WTC11 (cell line): Measurements from ENCODE around the gene CORO2B.

ENCODE experiments used
- CREM ChIP-seq: sonication (generic); formaldehyde crosslinking; IDR thresholded peaks from 2 replicates; pipeline ENCODE4 v1.8.1; 2022; ENCODE audit warnings: mild to moderate bottlenecking, missing genetic modification reagents, moderate library complexity
- CTCF ChIP-seq: fragments of 200-600 bp; IDR thresholded peaks from 2 replicates; pipeline ENCODE4 v1.8.0; 2022; ENCODE audit warnings: antibody characterized with exemption
- FOXP1 ChIP-seq: sonication (generic); formaldehyde crosslinking; IDR thresholded peaks from 2 replicates; pipeline ENCODE4 v1.8.0; 2022; ENCODE audit warnings: missing genetic modification reagents, mild to moderate bottlenecking, moderate library complexity, borderline replicate concordance
- HMGA2 ChIP-seq: fragments of 250-450 bp; sonication (Bioruptor Pico); IDR thresholded peaks from 2 replicates; pipeline ENCODE4 v1.4.0; 2021; ENCODE audit warnings: mild to moderate bottlenecking, moderate library complexity
- KAT7 ChIP-seq: sonication (generic); formaldehyde crosslinking; IDR thresholded peaks from 2 replicates; pipeline ENCODE4 v1.8.1; 2023; ENCODE audit warnings: missing genetic modification reagents, mild to moderate bottlenecking, borderline replicate concordance
- MAX ChIP-seq: sonication (generic); formaldehyde crosslinking; IDR thresholded peaks from 2 replicates; pipeline ENCODE4 v1.8.0; 2022; ENCODE audit warnings: mild to moderate bottlenecking, missing genetic modification reagents
- NFATC4 ChIP-seq: fragments of 250-450 bp; sonication (Bioruptor Pico); IDR thresholded peaks from 2 replicates; pipeline ENCODE4 v1.9.0; 2021; ENCODE audit warnings: mild to moderate bottlenecking
- ZNF121 ChIP-seq: sonication (generic); formaldehyde crosslinking; IDR thresholded peaks from 2 replicates; pipeline ENCODE4 v1.8.0; 2023; ENCODE audit warnings: missing genetic modification reagents
- ZNF423 ChIP-seq: fragments of 250-450 bp; sonication (Bioruptor Pico); IDR thresholded peaks from 2 replicates; pipeline ENCODE4 v2.1.2; 2022; ENCODE audit warnings: mild to moderate bottlenecking, moderate library complexity
- TF ChIP-seq, protein P1 (sequence below): sonication (generic); formaldehyde crosslinking; conservative IDR thresholded peaks from 2 replicates; pipeline ENCODE4 v1.8.1; 2023; ENCODE audit warnings: mild to moderate bottlenecking, low read depth, missing genetic modification reagents, moderate library complexity
- TF ChIP-seq, protein P2 (sequence below): sonication (generic); formaldehyde crosslinking; IDR thresholded peaks from 2 replicates; pipeline ENCODE4 v1.8.0; 2022; ENCODE audit warnings: mild to moderate bottlenecking, missing genetic modification reagents
- TF ChIP-seq, protein P3 (sequence below): sonication (generic); formaldehyde crosslinking; IDR thresholded peaks from 2 replicates; pipeline ENCODE4 v1.8.0; 2022; ENCODE audit warnings: mild to moderate bottlenecking, missing genetic modification reagents
- TF ChIP-seq, protein P4 (sequence below): sonication (generic); formaldehyde crosslinking; IDR thresholded peaks from 2 replicates; pipeline ENCODE4 v1.8.1; 2022; ENCODE audit warnings: low read depth, missing genetic modification reagents, borderline replicate concordance
- TF ChIP-seq, protein P5 (sequence below): sonication (generic); formaldehyde crosslinking; IDR thresholded peaks from 2 replicates; pipeline ENCODE4 v1.8.1; 2022; ENCODE audit warnings: mild to moderate bottlenecking, moderate library complexity, missing genetic modification reagents

- TF ChIP-seq ZNF423 (CRISPR knock-in tag) (no peak), CTCF (no peak), FOXP1 (CRISPR knock-in tag) (no peak), ZNF121 (CRISPR knock-in tag) (no peak), KAT7 (no peak), NFATC4 (CRISPR knock-in tag) (no peak), CREM (CRISPR knock-in tag) (no peak), MAX (CRISPR knock-in tag) (no peak), HMGA2 (no peak)
- TF ChIP-seq, protein P1, sequence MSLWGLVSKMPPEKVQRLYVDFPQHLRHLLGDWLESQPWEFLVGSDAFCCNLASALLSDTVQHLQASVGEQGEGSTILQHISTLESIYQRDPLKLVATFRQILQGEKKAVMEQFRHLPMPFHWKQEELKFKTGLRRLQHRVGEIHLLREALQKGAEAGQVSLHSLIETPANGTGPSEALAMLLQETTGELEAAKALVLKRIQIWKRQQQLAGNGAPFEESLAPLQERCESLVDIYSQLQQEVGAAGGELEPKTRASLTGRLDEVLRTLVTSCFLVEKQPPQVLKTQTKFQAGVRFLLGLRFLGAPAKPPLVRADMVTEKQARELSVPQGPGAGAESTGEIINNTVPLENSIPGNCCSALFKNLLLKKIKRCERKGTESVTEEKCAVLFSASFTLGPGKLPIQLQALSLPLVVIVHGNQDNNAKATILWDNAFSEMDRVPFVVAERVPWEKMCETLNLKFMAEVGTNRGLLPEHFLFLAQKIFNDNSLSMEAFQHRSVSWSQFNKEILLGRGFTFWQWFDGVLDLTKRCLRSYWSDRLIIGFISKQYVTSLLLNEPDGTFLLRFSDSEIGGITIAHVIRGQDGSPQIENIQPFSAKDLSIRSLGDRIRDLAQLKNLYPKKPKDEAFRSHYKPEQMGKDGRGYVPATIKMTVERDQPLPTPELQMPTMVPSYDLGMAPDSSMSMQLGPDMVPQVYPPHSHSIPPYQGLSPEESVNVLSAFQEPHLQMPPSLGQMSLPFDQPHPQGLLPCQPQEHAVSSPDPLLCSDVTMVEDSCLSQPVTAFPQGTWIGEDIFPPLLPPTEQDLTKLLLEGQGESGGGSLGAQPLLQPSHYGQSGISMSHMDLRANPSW (CRISPR knock-in tag), result no peak
- TF ChIP-seq, protein P2, sequence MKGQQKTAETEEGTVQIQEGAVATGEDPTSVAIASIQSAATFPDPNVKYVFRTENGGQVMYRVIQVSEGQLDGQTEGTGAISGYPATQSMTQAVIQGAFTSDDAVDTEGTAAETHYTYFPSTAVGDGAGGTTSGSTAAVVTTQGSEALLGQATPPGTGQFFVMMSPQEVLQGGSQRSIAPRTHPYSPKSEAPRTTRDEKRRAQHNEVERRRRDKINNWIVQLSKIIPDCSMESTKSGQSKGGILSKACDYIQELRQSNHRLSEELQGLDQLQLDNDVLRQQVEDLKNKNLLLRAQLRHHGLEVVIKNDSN, result no peak
- TF ChIP-seq, protein P3, sequence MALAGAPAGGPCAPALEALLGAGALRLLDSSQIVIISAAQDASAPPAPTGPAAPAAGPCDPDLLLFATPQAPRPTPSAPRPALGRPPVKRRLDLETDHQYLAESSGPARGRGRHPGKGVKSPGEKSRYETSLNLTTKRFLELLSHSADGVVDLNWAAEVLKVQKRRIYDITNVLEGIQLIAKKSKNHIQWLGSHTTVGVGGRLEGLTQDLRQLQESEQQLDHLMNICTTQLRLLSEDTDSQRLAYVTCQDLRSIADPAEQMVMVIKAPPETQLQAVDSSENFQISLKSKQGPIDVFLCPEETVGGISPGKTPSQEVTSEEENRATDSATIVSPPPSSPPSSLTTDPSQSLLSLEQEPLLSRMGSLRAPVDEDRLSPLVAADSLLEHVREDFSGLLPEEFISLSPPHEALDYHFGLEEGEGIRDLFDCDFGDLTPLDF (CRISPR knock-in tag), result no peak
- TF ChIP-seq, protein P4, sequence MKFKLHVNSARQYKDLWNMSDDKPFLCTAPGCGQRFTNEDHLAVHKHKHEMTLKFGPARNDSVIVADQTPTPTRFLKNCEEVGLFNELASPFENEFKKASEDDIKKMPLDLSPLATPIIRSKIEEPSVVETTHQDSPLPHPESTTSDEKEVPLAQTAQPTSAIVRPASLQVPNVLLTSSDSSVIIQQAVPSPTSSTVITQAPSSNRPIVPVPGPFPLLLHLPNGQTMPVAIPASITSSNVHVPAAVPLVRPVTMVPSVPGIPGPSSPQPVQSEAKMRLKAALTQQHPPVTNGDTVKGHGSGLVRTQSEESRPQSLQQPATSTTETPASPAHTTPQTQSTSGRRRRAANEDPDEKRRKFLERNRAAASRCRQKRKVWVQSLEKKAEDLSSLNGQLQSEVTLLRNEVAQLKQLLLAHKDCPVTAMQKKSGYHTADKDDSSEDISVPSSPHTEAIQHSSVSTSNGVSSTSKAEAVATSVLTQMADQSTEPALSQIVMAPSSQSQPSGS, result no peak
- TF ChIP-seq, protein P5, sequence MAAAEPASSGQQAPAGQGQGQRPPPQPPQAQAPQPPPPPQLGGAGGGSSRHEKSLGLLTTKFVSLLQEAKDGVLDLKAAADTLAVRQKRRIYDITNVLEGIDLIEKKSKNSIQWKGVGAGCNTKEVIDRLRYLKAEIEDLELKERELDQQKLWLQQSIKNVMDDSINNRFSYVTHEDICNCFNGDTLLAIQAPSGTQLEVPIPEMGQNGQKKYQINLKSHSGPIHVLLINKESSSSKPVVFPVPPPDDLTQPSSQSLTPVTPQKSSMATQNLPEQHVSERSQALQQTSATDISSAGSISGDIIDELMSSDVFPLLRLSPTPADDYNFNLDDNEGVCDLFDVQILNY, result no peak
Observed at GRCh38 chr15:68655686-68656437, 77.1 kb downstream of the CORO2B start.
